Superior temporal gyrus (tissue), 1 donor: ENCODE results near the gene CPT1A.
A peak's percentile ranks its signal among the peaks of the same experiment; 100 is the strongest.

Experiments
- DNase-seq: peaks from one replicate; pipeline ENCODE4 v3.0.0-alpha.2; 2016; ENCODE audit errors: extremely low spot score

Gene CPT1A

GRCh38 chr11:68854273-68854958, 12.7 kb upstream of the CPT1A start:
- DNase-seq: no peak

DNA sequence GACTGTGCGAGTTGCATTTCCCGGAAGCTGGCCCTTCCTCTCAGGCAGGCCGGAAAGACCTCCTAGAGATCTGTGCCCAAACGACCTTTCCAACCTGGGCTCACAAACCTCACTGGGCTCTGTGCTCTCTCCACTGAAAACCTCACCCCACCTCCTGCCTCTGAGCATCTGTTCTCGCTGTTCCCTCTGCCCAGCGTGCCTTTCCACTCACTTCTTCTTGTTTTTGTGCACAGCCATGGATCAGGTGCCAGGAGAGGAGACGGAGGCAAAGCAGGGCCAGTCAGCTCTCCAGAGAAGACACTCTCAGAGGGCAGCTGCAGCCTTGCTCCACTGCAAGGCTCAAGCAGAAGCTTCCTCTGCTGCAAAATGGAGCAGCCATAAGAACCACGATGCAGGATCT, 10.9 kb upstream of the CPT1A start:
- no peak for DNase-seq

- no peak for DNase-seq
These were observed 6.7 kb upstream of the CPT1A start for GRCh38 chr11:68848429-68848828.

- DNase-seq: no peak
These were observed 5.7 kb upstream of the CPT1A start for GRCh38 chr11:68847395-68847794.

DNA sequence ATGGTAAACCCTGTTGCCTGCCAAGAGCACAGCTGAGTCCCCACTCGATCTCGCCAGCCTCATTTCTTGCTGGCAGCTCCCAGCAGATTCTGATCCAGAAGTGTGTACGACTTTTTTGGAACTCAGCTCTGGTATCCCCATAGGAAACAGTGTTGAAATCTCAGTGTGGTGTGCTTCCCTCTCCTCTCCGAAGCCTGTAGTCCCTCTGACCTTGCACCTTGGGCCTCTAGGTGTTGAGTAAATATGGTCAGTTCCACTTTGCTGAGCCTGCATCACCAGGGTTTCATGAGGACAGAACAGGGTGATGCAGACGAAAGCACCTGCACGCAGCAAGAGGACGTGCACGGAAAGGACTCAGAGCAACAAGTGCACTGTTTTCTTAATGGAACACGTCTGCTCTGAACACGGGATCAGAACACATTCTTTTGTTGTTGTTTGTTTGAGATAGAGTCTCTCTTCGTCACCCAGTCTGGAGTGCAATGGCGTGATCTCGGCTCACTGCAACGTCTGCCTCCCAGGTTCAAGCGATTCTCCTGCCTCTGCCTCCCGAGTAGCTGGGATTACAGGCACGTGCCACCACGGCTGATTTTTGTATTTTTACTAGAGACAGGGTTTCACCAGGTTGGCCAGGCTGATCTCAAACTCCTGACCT, 3.8 kb upstream of the CPT1A start:
- DNase-seq: no peak

GRCh38 chr11:68844801-68845200, 3.1 kb upstream of the CPT1A start:
- no peak for DNase-seq

DNA sequence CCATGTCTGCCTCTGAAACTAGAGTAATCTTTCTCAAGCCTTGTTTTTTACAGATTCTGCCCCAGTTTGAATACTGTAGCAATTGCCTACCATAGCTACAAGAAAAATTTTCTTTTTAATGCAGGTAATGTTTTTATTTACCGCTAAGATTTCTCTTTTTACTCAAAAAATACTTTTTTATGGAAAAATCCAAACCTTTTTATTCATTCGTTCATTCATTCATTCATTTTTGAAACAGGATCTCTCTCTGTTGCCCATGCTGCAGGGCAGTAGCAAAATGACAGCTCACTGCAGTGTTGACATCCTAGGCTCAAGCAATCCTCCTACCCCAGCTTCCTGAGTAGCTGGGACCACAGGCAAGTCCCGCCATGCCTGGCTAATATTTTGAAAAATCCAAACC, 2.7 kb upstream of the CPT1A start:
- DNase-seq: no peak

DNA sequence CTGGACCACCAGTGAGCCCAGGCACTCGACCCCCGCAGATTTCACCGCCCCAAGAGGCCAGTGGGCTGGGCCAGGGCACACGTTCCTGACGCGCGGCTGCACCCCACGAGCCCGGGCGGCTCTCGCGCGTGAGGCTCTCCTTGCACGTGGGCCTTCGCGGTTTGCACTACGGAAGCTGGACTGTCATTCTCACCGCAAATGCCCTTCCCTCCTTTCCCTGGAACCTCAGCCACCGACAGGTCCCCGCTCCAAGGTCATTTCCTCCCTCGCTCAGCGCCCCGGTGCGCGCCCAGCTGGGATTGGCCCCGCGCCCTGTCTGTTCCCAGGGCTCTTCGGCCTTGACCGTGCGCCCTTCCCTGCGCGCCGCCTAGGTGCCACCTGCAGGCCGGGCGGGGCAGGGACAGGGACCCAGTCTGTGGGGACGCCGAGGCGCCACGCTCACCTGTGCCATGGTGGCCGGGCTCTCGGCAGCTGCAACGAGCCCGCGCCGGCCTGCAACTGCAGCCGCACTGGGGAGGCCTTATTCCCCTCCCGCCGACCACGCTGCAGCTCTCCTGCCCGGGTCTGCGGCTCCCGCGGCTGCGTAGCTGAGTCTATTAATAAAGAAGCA, 2.1 kb upstream of the CPT1A start:
- no peak for DNase-seq

DNA sequence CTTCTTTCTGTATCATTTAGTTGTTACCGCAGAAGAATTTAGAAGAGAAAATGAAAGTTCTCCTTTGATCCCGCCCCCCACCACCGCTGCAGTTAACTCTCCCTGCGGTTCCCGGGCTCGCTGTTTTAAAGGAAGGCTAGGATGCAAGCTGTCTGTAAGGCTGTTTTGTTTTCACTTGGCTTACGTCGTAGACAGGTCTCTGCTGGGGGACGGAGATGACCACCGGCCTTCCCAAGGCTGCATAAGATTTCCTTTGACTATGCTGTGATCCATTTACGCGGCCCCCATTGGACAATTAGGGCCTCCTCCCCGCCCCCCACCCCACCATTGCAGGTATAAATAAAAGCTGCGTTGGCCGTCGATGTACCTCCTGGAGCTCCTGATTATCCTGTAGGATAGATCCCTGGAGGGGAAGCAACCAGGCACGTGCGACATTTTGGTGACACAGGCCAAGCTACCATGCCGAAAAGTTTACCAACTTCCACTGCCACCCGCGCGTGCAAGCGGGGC, 1.4 kb upstream of the CPT1A start:
- no peak for DNase-seq

DNA sequence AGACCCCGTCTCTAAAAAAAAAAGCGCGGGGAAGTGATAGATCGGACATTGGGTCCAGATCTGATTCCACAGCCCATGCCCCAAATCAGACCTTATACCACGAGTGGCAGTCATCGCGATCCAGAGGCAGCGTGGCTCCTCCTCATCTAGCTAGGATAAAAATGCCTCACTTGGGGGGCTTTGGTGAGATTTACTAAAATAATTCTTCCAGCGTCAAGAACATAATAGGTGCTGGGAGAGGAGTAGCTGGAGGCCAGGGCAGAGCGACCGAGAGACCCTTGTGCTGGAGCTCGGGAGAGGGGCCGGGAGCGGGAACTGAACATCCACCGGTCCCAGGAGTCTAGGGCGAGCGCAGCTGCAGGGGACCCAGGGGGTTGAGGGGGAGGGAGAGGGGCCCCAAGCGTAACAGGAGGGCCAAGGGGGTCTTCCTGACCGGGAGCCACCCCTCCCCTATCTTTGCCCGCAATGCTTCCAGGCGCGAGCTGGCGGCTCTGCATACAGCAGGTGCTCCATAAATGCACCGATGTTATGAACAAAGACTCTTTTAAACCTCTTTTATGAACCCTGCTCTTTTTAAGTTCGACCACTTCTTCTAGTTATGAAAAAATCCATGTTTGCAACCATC, 823 bp upstream of the CPT1A start:
- DNase-seq: no peak

GRCh38 chr11:68840661-68841653, 759 bp downstream of the CPT1A start:
- no peak for DNase-seq

GRCh38 chr11:68839911-68840641, 1.6 kb downstream of the CPT1A start:
- DNase-seq: peak; percentile 61

GRCh38 chr11:68839054-68839865, 2.5 kb downstream of the CPT1A start:
- DNase-seq: peak; percentile 72

GRCh38 chr11:68838572-68838964, 3.1 kb downstream of the CPT1A start:
- DNase-seq: no peak

GRCh38 chr11:68837583-68838571, 3.8 kb downstream of the CPT1A start:
- no peak for DNase-seq

DNA sequence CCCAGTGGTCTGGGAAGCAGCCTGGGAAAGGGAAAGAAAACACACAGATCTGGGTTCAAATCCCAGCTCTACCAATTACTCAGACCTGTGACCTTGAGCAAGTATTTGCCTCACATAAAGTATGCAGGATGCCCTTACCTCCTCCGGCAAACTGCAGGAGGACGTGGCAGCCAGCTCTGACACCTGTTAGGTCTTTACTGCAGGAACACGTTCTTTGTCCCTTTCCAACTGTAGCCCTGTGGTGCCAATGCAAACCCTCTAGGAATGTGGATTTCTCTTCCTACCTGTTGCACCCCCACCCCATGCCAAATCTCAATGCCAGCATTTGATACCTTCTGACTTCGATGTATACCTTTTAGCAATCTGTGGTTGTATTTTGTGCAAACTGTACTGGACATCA, 6.0 kb downstream of the CPT1A start:
- no peak for DNase-seq

DNA sequence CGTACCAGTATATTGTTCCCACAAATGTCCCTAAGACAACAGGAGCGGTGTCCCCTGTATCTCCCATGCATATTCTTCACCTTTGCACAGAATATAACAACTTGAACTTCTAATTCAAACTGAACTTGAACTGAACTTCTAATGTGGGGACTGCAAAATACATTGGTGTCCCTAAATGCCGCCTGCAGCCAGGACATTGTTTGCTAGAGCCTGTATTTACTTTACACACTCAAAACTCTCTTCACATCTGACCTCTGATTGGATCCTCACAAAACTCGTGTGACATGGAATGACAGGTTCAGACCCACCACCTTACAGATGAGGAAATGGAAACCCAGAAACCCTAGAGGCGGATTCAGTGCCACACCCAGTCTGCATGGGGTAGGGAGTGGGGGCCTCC, 6.4 kb downstream of the CPT1A start:
- DNase-seq: no peak

GRCh38 chr11:68832476-68833181, 9.1 kb downstream of the CPT1A start:
- no peak for DNase-seq
